ENCODE results near the gene FOXO4.

FOXO4 gene

GRCh38 chrX:71143508-71143907 is 47.9 kb downstream of the FOXO4 start:
- DNase-seq (ENCODE audit: low read depth in 3 of 3), result no peak

- DNase-seq (ENCODE audit: low read depth in 3 of 3), result no peak
Measured at GRCh38 chrX:71144651-71145050, 49.0 kb downstream of the FOXO4 start, which contains the start of gene NLGN3. Gene NLGN3 (plus strand): TSS chrX:71144841. CDS start chrX:71147750, 2,909 bp downstream.

- DNase-seq (ENCODE audit: low read depth in 3 of 3), result no peak
Measured at GRCh38 chrX:71147496-71148277, 52.0 kb downstream of the FOXO4 start.

GRCh38 chrX:71148278-71148663 is 52.6 kb downstream of the FOXO4 start:
- no peak for DNase-seq (ENCODE audit: low read depth in 3 of 3)

- DNase-seq (ENCODE audit: low read depth in 3 of 3), result no peak
Measured at GRCh38 chrX:71151366-71151765, 55.7 kb downstream of the FOXO4 start.
